ENCODE results near the gene CBX1.

The CBX1 gene

GRCh38 chr17:48027322-48027981 lies 73.8 kb downstream of the CBX1 start:
- H4K20me1 ChIP-seq (ENCODE audit: insufficient read depth, low read length): no peaks in the 10 kb centered on the region
- H3K27ac ChIP-seq (ENCODE audit: low read length): no peak overlapping the region
- H3K27me3 ChIP-seq (replicated peaks; ENCODE audit: insufficient read depth, low read length): no peaks in the 10 kb centered on the region
- H3K79me2 ChIP-seq (ENCODE audit: low read length): no peaks in the 10 kb centered on the region
- no peak overlapping the region for H3K4me2 ChIP-seq (ENCODE audit: low read depth, low read length)
- H3K4me1 ChIP-seq (ENCODE audit: low read length): peaks cover 17% of the 10 kb centered on the region
- no peak overlapping the region for H3K9ac ChIP-seq (ENCODE audit: low read length)
- no peak overlapping the region for H3K4me3 ChIP-seq (ENCODE audit: low read length)
- H3K9me2 ChIP-seq (replicated peaks; ENCODE audit: insufficient read depth, low read length): no peaks in the 10 kb centered on the region
- no peak for DNase-seq
- H3F3A ChIP-seq (ENCODE audit: insufficient read depth, low read length): peaks cover 18% of the 10 kb centered on the region
- TF ChIP-seq EZH2 (optimal IDR thresholded peaks at IDR 0.05; ENCODE audit: low read depth, low read length) (no peak), EZH2phosphoT487 (IDR thresholded peaks at IDR 0.05; ENCODE audit: low read length) (no peak), CTCF (IDR thresholded peaks at IDR 0.05; ENCODE audit: low read length) (no peak)
- H2AFZ ChIP-seq (ENCODE audit: low read length): no peak overlapping the region
- no peaks in the 10 kb centered on the region for H3K36me3 ChIP-seq (replicated peaks; ENCODE audit: insufficient read depth, low read length)
- no peaks in the 10 kb centered on the region for H3K9me3 ChIP-seq (replicated peaks; ENCODE audit: insufficient read depth, low read length)

- Histone ChIP-seq H3K4me1 (ENCODE audit: low read length) (peaks cover 17% of the 10 kb centered on the region), H3K9me3 (replicated peaks; ENCODE audit: insufficient read depth, low read length) (no peaks in the 10 kb centered on the region), H3K9me2 (replicated peaks; ENCODE audit: insufficient read depth, low read length) (no peaks in the 10 kb centered on the region), H3K27me3 (replicated peaks; ENCODE audit: insufficient read depth, low read length) (no peaks in the 10 kb centered on the region), H3K27ac (ENCODE audit: low read length) (no peak overlapping the region), H3K9ac (ENCODE audit: low read length) (no peak overlapping the region), H3K4me3 (ENCODE audit: low read length) (no peak overlapping the region), H3F3A (ENCODE audit: insufficient read depth, low read length) (peaks cover 21% of the 10 kb centered on the region), H2AFZ (ENCODE audit: low read length) (peak overlapping the region; percentile 45; the same call in 1 of the 2 replicates), H3K36me3 (replicated peaks; ENCODE audit: insufficient read depth, low read length) (no peaks in the 10 kb centered on the region), H3K4me2 (ENCODE audit: low read depth, low read length) (peak overlapping the region; percentile 99; the same call in 1 of the 2 replicates), H3K79me2 (ENCODE audit: low read length) (no peaks in the 10 kb centered on the region), H4K20me1 (ENCODE audit: insufficient read depth, low read length) (no peaks in the 10 kb centered on the region)
- peak; percentile 77 for DNase-seq
- TF ChIP-seq EZH2 (optimal IDR thresholded peaks at IDR 0.05; ENCODE audit: low read depth, low read length) (no peak), CTCF (IDR thresholded peaks at IDR 0.05; ENCODE audit: low read length) (peak; percentile 86), EZH2phosphoT487 (IDR thresholded peaks at IDR 0.05; ENCODE audit: low read length) (no peak)
These were observed 74.6 kb downstream of the CBX1 start for GRCh38 chr17:48026502-48027321.

- peak overlapping the region; percentile 99 for H3K4me2 ChIP-seq (ENCODE audit: low read depth, low read length)
- H3K9me2 ChIP-seq (replicated peaks; ENCODE audit: insufficient read depth, low read length): no peaks in the 10 kb centered on the region
- H3K27ac ChIP-seq (ENCODE audit: low read length): no peak overlapping the region
- H3K9ac ChIP-seq (ENCODE audit: low read length): no peak overlapping the region
- no peaks in the 10 kb centered on the region for H3K9me3 ChIP-seq (replicated peaks; ENCODE audit: insufficient read depth, low read length)
- H3F3A ChIP-seq (ENCODE audit: insufficient read depth, low read length): peaks cover 21% of the 10 kb centered on the region
- no peaks in the 10 kb centered on the region for H4K20me1 ChIP-seq (ENCODE audit: insufficient read depth, low read length)
- peak overlapping the region; percentile 67; the same call in 1 of the 2 replicates for H2AFZ ChIP-seq (ENCODE audit: low read length)
- peaks cover 17% of the 10 kb centered on the region for H3K4me1 ChIP-seq (ENCODE audit: low read length)
- DNase-seq: no peak
- no peaks in the 10 kb centered on the region for H3K27me3 ChIP-seq (replicated peaks; ENCODE audit: insufficient read depth, low read length)
- no peaks in the 10 kb centered on the region for H3K36me3 ChIP-seq (replicated peaks; ENCODE audit: insufficient read depth, low read length)
- H3K4me3 ChIP-seq (ENCODE audit: low read length): peak overlapping the region; percentile 62
- TF ChIP-seq EZH2phosphoT487 (IDR thresholded peaks at IDR 0.05; ENCODE audit: low read length): no peak
- TF ChIP-seq CTCF (IDR thresholded peaks at IDR 0.05; ENCODE audit: low read length): no peak
- TF ChIP-seq EZH2 (optimal IDR thresholded peaks at IDR 0.05; ENCODE audit: low read depth, low read length): no peak
- H3K79me2 ChIP-seq (ENCODE audit: low read length): no peaks in the 10 kb centered on the region
These were observed 75.3 kb downstream of the CBX1 start for GRCh38 chr17:48025904-48026501.
